D721Med (cell line): ENCODE results near the gene TCIRG1.

Source experiments
- DNase-seq: peaks from one replicate; pipeline ENCODE4 v3.0.0; 2011; ENCODE audit warnings: low spot score; ENCODE audit not compliant: insufficient read length
- FAIRE-seq: peaks from 2 replicates; lab custom pipeline; 2011; peaks lifted over from hg19 to GRCh38; lab: Jason Lieb, UNC
- TF ChIP-seq, protein P1 (sequence below): IDR thresholded peaks from 2 replicates; pipeline ENCODE4 v1.5.1; 2012; ENCODE audit warnings: mild to moderate bottlenecking, control low read depth; ENCODE audit not compliant: insufficient read depth; ENCODE audit errors: missing control alignments

TCIRG1 gene

DNA sequence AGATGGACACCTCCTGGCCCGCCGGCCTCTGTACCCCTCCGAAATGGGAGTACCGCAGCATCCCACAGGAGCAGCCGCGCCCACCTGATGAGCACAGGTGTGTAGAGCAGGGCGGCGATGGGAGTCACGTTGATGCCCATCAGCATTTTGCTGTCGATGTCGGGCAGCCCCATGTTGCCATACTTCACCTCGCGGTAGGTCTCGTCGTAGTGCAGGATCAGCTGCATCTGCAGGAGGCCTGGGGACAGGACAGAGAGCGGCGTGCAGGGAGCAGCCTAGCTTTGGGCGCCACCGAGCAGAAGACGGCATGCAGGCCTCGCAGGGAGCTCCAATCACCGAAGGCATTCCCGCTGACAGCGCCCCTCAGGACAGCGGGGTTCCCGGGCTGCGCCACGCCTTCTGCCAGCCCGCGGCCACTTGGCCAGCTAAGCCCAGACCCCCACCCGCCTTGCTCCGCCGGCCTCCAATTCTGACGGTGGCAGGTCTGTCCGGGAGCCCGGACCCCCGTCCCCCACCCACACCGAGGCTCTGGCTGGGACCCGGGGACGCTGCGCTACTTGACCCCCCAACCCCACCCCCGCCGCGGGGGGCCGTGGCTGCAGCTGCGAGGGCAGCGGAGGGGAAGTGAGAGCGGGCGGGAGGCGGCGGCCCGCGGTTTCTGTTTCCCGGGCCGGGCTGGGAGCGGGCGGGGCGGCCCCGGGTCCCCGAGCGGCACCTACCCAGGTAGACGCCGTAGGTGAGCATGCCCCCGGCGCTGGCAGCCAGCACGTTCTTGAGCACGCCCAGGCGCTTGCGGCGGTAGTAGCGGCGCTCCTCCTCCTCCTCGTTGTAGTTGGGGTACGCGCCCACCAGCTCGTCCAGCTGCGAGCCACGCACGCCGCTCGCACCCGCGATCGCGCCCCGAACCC lies 35.6 kb upstream of the TCIRG1 start:
- FAIRE-seq (no peak), DNase-seq (no peak)
- TF ChIP-seq, protein P1, sequence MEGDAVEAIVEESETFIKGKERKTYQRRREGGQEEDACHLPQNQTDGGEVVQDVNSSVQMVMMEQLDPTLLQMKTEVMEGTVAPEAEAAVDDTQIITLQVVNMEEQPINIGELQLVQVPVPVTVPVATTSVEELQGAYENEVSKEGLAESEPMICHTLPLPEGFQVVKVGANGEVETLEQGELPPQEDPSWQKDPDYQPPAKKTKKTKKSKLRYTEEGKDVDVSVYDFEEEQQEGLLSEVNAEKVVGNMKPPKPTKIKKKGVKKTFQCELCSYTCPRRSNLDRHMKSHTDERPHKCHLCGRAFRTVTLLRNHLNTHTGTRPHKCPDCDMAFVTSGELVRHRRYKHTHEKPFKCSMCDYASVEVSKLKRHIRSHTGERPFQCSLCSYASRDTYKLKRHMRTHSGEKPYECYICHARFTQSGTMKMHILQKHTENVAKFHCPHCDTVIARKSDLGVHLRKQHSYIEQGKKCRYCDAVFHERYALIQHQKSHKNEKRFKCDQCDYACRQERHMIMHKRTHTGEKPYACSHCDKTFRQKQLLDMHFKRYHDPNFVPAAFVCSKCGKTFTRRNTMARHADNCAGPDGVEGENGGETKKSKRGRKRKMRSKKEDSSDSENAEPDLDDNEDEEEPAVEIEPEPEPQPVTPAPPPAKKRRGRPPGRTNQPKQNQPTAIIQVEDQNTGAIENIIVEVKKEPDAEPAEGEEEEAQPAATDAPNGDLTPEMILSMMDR = no peak

DNA sequence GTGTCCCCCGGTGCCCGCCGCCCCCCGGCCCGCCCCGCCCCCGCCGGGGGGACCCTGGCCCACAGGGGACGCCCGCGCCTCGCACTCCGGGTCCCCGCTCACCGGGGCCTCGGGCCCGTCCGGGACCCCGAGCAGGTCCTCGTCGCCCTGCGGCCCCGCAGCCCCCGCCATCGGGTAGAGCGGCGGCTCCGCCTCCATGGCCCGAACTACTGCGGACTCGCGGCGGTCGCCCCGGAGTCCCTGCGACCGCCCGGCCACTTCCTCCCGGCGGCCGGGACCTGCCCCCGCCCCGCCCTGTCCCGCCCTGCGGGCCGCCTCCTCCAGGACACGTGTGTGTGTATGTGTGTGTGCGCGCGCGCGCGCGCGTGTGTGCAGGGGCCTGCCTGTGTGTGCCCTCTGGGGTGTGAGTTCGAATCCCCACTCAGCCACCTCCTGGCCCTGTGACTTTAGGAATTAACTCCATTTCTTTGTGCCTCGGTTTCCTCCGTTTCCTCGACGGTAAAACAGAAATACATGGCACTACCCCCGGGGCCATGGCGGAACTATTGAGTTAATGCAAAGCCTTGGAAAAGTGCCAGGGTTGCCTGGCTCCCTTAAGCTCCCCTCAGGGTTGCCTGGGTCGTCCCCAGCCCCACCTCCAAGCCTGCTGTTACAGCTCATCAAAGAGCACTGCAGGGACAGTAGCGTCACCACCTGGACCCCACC lies 34.8 kb upstream of the TCIRG1 start, which contains the start of gene UNC93B1:
Gene UNC93B1, minus strand, starts transcription at position 252 of the 705 bp plus-strand sequence. Its CDS starts 54 bp downstream, at position 198.
- DNase-seq (no peak), FAIRE-seq (no peak)
- TF ChIP-seq, protein P1 = no peak

DNA sequence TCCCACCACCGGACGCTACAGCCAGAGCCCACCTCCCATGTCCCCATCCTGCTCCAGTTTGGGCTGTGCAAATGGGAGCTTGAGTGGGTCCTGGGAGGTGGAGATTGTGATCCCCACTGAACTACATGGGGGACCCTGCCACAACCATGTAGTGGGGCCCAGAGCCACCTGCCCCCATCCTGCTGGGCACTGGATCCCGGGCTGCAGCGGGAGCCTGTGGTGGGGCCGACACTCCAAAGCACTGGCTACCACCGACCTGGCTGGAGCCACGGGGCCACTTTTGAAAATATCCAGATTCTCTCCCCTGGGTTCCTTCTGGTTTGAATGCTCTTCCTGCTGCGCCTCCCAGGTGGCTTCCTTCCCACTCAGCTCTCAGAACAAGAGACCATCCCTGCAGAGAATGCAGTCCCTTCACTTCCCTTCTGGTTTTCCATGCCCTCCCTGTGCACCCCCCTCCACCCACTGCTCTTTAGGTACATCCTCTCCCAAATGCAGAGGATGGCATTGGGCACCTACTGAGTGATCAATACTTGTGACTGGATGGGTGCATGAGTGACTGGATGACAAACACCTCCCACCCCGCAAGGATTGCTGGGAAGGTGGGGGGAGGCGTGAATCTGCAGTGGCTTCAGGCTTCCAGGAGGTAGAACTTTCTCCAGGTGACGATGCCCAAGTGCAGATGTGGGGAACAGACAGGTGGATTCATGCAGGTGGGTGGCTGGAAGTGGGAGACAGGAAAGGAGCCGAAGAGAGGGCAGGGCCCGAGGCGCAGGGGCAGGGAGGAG lies 34.1 kb upstream of the TCIRG1 start:
- FAIRE-seq (no peak), DNase-seq (no peak)
- TF ChIP-seq, protein P1 = no peak

DNA sequence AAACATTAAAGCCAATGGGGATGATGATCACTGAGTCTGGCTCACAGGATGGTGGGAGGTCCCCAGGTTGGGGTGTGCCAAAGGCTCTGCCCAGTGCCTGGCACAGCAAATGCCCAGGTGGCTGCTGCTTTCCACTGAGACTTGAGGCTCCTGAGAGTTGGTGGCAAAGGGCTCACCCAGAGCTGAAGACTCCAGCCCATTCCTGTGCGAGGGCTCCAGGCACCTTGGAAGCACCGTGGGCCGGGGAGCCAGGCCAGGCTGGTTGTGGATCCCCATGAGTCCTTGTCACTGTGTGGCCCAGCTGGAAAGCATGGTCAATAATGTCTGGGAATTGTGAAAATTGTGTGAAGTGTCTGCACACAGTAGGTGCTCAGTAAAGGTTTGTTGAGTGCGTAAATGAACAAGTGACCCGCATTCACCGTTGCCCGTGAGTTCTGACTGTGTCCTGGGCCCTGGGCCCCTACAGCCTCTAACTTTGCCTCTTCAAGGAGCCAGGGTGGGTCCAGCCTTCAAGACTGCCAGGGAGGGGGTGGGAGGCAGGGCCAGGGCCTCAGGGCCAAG lies 32.1 kb upstream of the TCIRG1 start:
- DNase-seq (no peak), FAIRE-seq (no peak)

DNA sequence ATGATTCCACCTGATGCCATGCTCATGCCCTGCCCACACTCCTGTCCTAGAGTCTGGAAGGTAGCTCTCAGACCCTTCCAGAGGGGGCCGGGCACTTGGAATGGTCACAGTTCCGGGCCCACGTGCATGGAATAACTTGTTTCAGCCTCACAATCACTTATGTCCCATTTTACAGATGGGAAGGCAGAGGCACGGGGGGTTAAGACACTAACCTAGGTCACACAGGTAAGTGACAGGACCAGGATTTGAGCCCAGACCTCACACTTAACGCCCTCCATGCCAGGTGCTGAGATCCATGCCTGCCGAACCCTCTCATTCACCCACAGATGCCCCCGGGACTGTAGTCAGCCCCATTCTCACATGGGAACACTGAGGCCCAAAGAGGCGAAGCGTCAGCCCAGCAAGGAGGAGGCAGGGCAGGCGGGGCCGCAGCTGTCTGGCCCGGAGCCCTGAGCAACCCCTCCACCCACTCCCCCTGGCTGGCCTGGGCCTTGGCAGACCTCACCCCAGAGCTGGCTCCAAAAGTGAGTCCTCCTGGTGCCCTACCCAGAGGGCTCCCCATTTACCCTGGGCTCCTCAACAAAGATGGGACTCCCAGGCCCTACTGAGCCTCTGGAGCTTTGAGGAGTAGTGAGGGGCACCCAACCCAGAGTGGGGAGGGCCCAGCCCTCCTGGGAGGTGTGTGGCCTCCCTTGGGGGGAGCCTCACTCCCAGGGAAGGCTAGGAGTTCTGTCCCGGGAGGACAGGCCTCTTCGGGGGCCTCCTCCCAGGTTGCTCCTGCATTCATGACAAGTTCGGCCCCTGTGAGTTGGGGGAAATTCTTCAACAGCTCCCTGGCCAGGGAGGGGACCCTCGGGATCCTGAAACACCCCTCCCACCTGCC lies 31.1 kb upstream of the TCIRG1 start:
- TF ChIP-seq, protein P1 = no peak
- DNase-seq = no peak
- no peak for FAIRE-seq

More for the DNA sequence above, 32.1 kb upstream of the TCIRG1 start:
- TF ChIP-seq, protein P1 = no peak
